OCI-M2 (cell line): ENCODE measurements around the gene AGTPBP1.
"Not testable (repeated sequence)": the region's sequence is repeated elsewhere in the genome, so short reads cannot be mapped to it uniquely, and the experiment has no call there.

Experiments
- DNase-seq: peaks from one replicate; lab custom pipeline; 2025; ENCODE audit not compliant: unreplicated experiment; lab: John Stamatoyannopoulos, UW

The AGTPBP1 gene

DNA sequence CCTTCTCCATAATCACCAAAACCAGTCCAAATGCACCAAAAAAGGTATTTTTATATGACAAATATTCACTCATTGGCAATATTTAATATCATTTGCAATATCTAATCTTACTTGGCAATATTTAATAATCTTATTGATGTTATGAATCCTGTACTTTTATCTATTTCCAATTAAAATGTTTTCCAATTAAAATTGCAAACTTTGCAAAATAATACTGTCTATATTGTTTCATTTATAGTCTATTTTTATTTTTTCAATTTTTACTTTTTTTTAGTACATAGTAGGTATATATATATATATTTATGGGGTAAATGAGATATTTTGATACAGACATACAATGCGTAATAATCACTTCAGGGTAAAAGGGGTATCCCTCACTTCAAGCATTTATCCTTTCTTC lies 109.9 kb downstream of the AGTPBP1 start:
- DNase-seq: no peak

DNA sequence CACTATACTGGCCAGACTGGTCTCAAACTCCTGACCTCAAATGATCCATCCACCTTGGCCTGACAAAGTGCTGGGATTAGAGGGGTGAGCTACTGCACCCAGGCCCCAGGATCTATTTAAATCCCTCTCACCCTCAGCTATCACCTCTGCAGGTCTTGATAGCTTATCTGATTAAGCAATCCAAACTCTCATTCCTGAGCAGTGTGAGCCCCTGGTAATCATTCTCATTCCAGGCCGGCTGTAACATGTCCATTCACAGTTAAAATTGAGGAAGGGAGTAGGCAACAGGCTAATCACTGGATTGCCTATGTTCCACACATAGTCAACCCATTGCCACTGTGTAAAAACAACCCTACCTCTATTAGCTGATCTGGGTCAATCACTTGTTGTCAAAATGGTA lies 111.1 kb downstream of the AGTPBP1 start:
- no peak for DNase-seq

GRCh38 chr9:85617141-85617670 lies 124.5 kb downstream of the AGTPBP1 start:
- no peak for DNase-seq

- DNase-seq: no peak
These were observed 126.0 kb downstream of the AGTPBP1 start for GRCh38 chr9:85615792-85616191.

- DNase-seq: no peak
These were observed 131.5 kb downstream of the AGTPBP1 start for GRCh38 chr9:85610074-85610860.

GRCh38 chr9:85605905-85606304 lies 135.8 kb downstream of the AGTPBP1 start:
- DNase-seq: no peak

- DNase-seq: no peak
These were observed 137.8 kb downstream of the AGTPBP1 start for GRCh38 chr9:85603936-85604335.

DNA sequence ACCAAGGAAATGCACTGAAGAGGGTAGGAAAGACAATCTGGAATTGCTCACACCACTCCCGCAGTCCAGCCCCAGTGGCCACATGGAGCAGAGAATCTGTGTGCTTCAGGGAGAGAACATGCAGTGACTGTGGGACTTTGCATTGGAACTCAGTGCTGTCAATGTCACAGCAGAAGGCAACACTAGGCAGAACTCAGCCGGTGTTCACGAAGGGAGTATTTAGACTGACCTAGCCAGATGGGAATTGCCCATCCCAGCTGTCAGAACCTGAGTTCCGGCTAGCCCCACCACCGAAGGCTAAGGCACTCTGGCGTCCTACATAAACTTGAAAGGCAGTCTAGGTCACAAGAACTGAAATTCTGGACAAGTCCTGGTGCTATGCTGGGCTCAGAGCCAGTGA lies 139.0 kb downstream of the AGTPBP1 start:
- DNase-seq: no peak

DNA sequence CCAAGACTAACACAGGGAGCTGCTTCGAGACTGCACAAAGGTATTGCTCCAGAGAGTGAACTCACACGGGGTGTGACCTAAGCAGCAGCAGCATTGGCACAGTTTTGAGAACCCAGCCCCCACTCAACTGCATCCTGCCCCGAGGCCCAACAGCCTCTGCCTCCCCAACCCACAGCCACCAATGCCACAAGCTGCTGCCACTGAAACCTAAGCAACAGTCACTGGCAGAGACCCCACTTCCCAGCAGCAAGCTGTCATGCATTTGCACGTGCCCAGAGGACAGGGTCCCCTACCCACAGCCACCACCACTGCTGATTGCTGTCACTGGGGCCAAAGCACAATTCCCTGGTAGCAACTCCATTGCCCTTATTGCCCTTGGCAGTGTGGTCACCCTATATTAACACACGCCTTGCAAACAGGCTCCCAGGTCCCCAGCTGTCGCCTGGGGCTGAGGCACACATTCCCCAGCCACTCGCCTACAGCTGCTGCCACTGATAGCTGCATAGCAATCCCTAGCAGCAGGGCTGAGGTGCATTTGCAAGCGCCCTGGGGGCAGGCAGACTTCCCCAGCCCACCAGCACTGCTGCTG lies 141.0 kb downstream of the AGTPBP1 start:
- DNase-seq: no peak

DNA sequence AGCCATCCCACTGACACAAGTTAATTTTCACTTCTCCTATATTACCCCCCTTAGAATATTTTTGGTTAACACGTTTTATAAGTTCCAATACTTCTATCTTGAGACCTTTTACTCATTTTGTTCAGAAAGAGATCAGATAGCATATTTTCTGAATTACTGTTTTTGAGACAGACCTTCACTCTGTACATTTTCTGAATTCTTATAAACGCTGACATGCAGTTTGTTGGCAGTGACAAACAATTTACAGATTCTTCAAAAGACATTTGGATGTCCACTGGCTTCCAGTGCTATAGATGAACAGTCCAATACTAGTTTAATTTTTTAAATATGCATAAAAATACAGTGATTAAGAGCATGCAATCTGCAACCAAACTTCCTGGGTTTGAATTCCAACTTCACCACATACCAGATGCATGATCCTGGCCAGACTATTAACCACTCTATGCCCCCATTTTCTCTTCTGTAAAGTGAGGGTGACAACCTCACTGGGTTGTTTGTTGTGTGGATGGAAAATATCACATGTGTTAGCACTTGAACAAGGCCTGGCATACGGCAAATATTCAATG lies 142.1 kb downstream of the AGTPBP1 start:
- DNase-seq: no peak

DNA sequence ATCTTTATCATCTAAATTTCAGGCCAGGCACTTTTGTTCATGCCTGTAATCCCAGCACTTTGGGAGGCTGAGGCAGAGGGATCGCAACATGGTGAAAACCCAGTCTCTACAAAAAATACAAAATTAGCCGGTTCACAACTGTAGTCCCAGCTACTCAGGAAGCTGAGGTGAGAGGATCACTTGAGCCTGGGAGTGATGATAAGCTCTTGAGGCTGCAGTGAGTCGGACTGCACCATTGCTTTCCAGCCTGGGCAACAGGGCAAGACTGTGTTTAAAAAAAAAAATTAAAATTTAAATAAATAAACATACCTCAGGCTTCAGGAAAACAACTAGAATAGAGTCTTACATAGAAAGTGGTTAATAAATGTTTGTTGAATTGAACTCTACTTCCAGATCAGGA lies 147.4 kb downstream of the AGTPBP1 start:
- no peak for DNase-seq

DNA sequence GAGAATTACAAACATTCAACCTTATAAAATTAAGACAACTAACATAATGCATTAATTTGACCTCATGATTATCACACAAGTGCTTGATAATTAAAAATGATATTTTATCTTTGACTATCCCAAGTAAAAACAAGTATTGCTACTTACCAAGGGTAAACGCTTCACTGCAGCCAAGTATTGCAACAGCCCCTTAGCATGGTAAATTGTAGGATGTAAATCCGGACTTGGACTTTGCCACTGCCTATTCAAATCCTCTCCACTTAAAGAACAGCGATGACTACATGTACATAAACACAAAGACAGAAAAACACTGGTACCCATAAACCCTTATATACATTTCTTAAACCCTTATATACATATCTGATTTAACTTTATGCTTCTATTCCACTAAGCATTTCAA lies 155.1 kb downstream of the AGTPBP1 start:
- DNase-seq: no peak

DNA sequence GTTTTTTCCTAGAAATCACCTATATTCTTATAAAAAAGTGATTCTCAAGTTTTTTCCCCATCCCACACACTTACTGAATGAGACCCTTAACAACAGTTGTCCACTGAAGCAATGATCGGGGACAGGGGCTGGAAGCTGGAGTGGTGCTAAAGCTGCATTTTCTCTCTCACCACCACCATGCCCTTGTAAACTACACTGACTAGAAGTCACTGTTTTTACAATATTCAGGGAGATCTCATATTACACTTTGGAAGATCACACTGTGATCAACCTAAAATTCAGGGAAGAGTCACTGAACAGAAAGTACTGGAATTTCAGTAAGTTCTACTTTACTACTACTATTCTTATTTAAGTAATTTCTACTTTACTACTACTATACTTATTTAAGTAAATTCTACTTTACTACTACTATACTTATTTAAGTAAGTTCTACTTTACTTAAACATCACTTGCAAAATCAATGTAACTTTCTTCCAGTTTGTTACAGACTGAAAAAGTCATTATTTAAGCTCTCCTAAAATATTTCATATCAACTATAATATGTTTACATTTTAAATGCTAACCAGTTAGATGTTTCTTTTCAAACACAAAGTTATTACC lies 164.3 kb downstream of the AGTPBP1 start:
- no peak for DNase-seq

DNA sequence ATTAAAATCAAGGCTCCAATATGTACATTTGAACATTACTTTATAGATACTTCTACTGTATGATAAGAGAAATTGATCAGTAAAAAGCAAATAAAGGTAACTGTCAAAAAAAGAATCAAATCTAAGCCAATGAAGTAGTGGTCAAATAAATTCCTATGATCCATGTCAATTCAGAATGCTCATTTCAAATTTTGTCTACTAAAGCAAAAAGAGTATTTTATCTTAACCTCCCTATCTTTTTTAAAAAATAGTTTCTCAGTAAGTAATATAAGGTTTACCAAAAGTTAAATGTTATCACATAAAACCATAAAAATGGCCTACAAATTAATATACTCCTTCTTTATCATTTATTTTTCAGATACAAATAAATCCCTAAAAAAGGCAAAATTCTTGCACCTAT lies 165.9 kb downstream of the AGTPBP1 start:
- no peak for DNase-seq

- not testable (repeated sequence) for DNase-seq
These were observed 168.2 kb downstream of the AGTPBP1 start for GRCh38 chr9:85573546-85573945.

DNA sequence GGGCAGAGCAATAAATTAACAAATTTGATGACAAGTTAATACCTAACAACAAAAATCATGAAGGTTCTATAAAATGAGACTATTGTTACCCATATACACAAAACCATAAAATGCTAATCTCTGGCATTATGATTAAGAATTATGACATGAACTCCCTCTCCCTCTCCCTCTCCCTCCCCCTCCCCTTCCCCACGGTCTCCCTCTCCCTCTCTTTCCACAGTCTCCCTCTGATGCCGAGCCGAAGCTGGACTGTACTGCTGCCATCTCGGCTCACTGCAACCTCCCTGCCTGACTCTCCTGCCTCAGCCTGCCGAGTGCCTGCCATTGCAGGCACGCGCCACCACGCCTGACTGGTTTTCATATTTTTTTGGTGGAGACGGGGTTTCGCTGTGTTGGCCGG lies 168.8 kb downstream of the AGTPBP1 start:
- not testable (repeated sequence) for DNase-seq

DNA sequence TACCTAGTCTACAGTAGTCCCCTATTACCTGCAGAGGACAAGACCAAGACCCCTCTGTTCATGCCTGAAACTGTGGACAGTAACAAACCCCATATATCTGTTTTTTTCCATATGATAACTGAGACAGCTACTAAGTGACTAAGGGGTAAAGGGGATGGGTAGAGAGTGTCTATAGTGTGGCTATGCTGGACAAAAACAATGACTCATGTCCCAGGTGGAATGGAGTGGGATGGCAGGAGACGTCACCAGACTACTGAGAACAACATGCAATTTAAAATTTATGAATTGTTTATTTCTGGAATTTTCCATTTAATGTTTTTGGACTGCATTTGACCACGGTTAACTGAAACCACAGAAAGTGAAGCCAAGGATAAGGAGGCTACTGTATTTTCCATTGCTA lies 171.8 kb downstream of the AGTPBP1 start:
- DNase-seq: no peak

GRCh38 chr9:85559526-85559925 lies 182.2 kb downstream of the AGTPBP1 start:
- DNase-seq: no peak

DNA sequence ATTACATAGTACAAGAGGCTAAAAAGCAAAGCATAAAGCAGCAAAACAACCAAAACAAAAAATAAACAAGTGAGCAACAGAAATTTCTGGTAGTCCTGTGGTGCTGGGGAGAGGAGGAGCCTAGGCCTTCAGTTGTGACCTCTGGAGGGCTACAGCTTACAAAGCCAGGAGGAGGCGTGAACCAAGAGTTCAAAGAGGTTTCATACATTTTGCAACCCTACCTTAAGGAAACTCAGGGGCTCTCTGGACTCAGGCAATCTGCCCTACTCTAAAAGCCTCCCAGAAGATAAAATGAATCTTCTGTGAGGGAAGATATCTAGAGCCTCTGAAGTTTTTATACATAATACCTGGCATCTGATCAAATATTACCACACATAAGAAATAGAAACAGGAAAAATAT lies 187.4 kb downstream of the AGTPBP1 start:
- no peak for DNase-seq

GRCh38 chr9:85553475-85553874 lies 188.3 kb downstream of the AGTPBP1 start:
- DNase-seq: no peak

- DNase-seq: no peak
These were observed 194.2 kb downstream of the AGTPBP1 start for GRCh38 chr9:85547599-85547998.

DNA sequence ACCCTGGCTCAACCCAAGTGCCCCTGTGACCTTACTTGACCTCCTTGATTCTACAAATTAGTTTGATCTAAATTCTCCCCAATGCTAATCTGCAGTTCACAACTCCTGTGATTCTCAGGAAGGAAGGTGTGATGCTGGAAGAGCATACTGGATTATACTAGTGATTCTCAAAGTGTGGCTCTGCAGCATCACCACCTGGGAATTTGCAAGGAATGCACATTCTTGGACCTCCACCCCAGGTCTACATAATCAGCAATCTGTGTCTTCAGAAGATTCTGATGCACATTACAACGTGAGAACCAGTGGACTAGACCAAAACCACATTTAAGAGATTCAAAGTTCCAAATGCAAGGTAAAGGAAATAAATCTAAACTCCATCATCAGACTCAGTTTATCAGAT lies 198.6 kb downstream of the AGTPBP1 start:
- DNase-seq: no peak
